ENCODE measurements around the gene MAP2K3. TPM values are rescaled to one million over a fixed set of nuclear protein-coding genes. Genes with fewer than 3 reads are reported as not detected.

The MAP2K3 gene
- 19.4 and 20.3 TPM in 2 replicates for total RNA-seq
- long read RNA-seq, transcript MAP2K3-202 (12 exons, 2,303 nt): major isoform, 5 of 10 reads
- long read RNA-seq, partial matches to known transcripts: 5 of 10 reads
- long read RNA-seq, other reads (novel, unspliced or antisense): 0 of 10 reads

GRCh38 chr17:21284319-21285163, at the start of gene MAP2K3:
Gene MAP2K3 (plus strand): TSS chr17:21284711. CDS start chr17:21284921, 210 bp downstream.
- Mint-ChIP-seq H3K4me3 (peak within 1 kb of the TSS; percentile 87), H3K9me3 (no peaks in the 10 kb centered on the region), H3K27ac (ENCODE audit: unreplicated experiment) (peak within 1 kb of the TSS; percentile 83), H3K36me3 (ENCODE audit: low read depth) (no peaks in the 10 kb centered on the region), H3K4me1 (peaks cover 18% of the 10 kb centered on the region), H3K27me3 (ENCODE audit: low read depth) (peaks cover 19% of the 10 kb centered on the region)
- no peak for TF ChIP-seq CTCF (conservative IDR thresholded peaks at IDR 0.05)
- peak; percentile 97 for DNase-seq (ENCODE audit: low read depth, low spot score)

DNA sequence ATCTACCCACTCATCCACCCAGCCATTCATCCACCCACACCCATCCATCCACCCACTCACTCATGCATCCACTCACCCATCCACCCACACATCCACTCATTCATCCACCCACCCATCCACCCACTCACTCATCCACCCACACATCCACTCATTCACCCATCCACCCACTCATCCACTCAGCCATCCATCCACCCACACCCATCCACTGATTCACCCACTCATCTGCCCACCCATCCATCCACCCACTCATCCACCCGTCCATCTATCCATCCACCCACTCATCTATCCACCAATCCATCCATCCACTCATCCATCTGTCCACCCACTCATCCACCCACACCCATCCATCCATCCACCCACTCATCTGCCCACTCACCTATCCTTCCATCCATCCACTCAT, 48.6 kb upstream of the MAP2K3 start:
- H3K4me3 Mint-ChIP-seq: no peak overlapping the region
- H3K27me3 Mint-ChIP-seq (ENCODE audit: low read depth): no peaks in the 10 kb centered on the region
- H3K27ac Mint-ChIP-seq (ENCODE audit: unreplicated experiment): no peak overlapping the region
- DNase-seq (ENCODE audit: low read depth, low spot score): no peak
- no peak for TF ChIP-seq CTCF (conservative IDR thresholded peaks at IDR 0.05)
- peaks cover 3% of the 10 kb centered on the region for H3K9me3 Mint-ChIP-seq
- peaks cover 4% of the 10 kb centered on the region for H3K4me1 Mint-ChIP-seq
- H3K36me3 Mint-ChIP-seq (ENCODE audit: low read depth): no peaks in the 10 kb centered on the region

DNA sequence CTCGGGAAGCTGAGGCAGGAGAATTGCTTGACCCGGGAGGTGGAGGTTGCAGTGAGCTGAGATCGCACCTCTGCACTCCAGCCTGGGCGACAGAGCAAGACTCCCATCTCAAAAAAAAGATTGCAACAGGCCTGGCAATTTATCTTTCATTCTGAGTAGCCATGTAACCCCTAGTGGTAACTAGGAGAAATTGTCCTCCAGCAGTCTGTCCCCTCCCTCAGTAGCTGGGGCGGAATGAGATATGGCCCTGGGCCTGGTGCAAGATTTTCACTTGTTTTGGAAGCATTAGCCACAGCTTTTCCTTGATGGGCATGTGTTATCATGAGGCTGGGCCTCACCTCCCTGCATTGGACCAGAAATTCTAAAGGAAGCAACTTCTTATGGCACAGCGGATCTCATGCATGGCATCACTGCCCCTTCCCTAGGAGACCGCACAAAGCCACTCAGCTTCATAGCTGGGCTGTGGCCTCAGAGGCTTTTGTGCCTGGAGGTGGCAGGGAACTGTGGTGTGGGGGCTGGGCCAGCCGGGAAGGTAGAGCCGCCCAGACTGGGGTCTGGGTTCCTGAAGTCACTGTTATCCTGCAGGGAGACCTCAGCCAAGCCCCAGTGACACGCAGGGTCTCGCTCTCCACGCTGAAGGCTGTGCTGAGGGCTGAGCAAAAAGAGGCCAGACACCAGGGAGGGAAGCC, 44.7 kb upstream of the MAP2K3 start:
- H3K4me3 Mint-ChIP-seq: peak overlapping the region; percentile 69
- H3K36me3 Mint-ChIP-seq (ENCODE audit: low read depth): no peaks in the 10 kb centered on the region
- peak overlapping the region; percentile 91 for H3K27ac Mint-ChIP-seq (ENCODE audit: unreplicated experiment)
- H3K27me3 Mint-ChIP-seq (ENCODE audit: low read depth): no peaks in the 10 kb centered on the region
- H3K4me1 Mint-ChIP-seq: peaks cover 4% of the 10 kb centered on the region
- peak; percentile 58 for TF ChIP-seq CTCF (conservative IDR thresholded peaks at IDR 0.05)
- no peak for DNase-seq (ENCODE audit: low read depth, low spot score)
- no peaks in the 10 kb centered on the region for H3K9me3 Mint-ChIP-seq

GRCh38 chr17:21240369-21241055, 44.0 kb upstream of the MAP2K3 start:
- no peak overlapping the region for H3K4me3 Mint-ChIP-seq
- peaks cover 4% of the 10 kb centered on the region for H3K4me1 Mint-ChIP-seq
- no peaks in the 10 kb centered on the region for H3K36me3 Mint-ChIP-seq (ENCODE audit: low read depth)
- peak overlapping the region; percentile 83 for H3K27ac Mint-ChIP-seq (ENCODE audit: unreplicated experiment)
- H3K27me3 Mint-ChIP-seq (ENCODE audit: low read depth): no peaks in the 10 kb centered on the region
- H3K9me3 Mint-ChIP-seq: no peaks in the 10 kb centered on the region
- TF ChIP-seq CTCF (conservative IDR thresholded peaks at IDR 0.05): no peak
- no peak for DNase-seq (ENCODE audit: low read depth, low spot score)

DNA sequence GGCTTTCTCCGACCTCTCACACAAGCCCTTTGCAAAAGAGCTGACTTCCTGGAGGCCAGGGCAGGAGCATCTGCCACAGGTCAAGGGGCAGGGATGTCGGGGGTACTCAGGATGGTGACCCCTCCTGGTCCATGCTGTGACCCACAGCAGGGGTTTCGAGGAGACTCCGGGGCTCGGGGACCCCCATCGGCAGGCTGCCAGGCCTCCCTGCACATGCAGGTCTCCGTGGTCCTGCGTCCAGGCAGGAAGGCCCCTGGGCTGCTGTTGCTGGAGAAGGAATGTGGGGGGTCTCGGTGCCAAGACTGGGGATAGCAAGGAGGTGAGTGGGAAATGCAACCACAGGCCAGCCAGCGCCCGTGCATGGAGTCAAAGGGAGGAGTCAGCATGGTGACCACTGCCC, 42.9 kb upstream of the MAP2K3 start:
- TF ChIP-seq CTCF (conservative IDR thresholded peaks at IDR 0.05): no peak
- no peak overlapping the region for H3K4me3 Mint-ChIP-seq
- no peaks in the 10 kb centered on the region for H3K27me3 Mint-ChIP-seq (ENCODE audit: low read depth)
- no peaks in the 10 kb centered on the region for H3K9me3 Mint-ChIP-seq
- DNase-seq (ENCODE audit: low read depth, low spot score): no peak
- H3K36me3 Mint-ChIP-seq (ENCODE audit: low read depth): no peaks in the 10 kb centered on the region
- H3K4me1 Mint-ChIP-seq: peaks cover 4% of the 10 kb centered on the region
- H3K27ac Mint-ChIP-seq (ENCODE audit: unreplicated experiment): peak overlapping the region; percentile 27
